ENCODE measurements around the gene CCDC102B. TPM values are rescaled to one million over a fixed set of nuclear protein-coding genes. Genes with fewer than 3 reads are reported as not detected.

CCDC102B gene
- total RNA-seq, 1 donor from 2014 or later, result 4.4 TPM

DNA sequence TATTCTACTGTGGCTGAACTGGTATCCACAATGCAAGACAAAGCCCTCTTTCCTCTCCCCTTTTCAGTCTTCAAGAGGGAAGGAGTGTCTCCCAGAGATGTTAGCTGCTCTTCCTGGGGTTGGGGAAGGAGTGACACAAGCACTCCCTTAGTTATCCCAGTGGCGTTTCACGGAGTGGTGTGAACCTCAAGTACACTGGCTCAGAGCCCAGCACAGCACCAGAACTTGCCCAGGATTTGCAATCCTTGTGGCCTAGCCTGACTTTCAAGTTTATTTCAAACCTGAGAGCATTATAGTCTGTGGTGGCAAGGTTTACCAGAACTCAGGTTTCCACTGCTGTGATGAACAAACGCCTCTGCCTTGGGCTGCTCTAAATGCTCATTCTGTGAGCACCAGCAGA lies 162.5 kb downstream of the CCDC102B start:
- Mint-ChIP-seq H3K4me3 (ENCODE audit: low read depth) (no peak overlapping the region), H3K9me3 (ENCODE audit: low read depth) (peaks cover 10% of the 10 kb centered on the region), H3K4me1 (ENCODE audit: low read depth) (peaks cover 12% of the 10 kb centered on the region), H3K36me3 (ENCODE audit: insufficient read depth) (no peaks in the 10 kb centered on the region), H3K27ac (no peak overlapping the region), H3K27me3 (no peaks in the 10 kb centered on the region)
- no peak for DNase-seq (ENCODE audit: low spot score, unreplicated experiment)
- TF ChIP-seq, protein P1, sequence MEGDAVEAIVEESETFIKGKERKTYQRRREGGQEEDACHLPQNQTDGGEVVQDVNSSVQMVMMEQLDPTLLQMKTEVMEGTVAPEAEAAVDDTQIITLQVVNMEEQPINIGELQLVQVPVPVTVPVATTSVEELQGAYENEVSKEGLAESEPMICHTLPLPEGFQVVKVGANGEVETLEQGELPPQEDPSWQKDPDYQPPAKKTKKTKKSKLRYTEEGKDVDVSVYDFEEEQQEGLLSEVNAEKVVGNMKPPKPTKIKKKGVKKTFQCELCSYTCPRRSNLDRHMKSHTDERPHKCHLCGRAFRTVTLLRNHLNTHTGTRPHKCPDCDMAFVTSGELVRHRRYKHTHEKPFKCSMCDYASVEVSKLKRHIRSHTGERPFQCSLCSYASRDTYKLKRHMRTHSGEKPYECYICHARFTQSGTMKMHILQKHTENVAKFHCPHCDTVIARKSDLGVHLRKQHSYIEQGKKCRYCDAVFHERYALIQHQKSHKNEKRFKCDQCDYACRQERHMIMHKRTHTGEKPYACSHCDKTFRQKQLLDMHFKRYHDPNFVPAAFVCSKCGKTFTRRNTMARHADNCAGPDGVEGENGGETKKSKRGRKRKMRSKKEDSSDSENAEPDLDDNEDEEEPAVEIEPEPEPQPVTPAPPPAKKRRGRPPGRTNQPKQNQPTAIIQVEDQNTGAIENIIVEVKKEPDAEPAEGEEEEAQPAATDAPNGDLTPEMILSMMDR (IDR thresholded peaks at IDR 0.05; ENCODE audit: unreplicated experiment), result no peak

DNA sequence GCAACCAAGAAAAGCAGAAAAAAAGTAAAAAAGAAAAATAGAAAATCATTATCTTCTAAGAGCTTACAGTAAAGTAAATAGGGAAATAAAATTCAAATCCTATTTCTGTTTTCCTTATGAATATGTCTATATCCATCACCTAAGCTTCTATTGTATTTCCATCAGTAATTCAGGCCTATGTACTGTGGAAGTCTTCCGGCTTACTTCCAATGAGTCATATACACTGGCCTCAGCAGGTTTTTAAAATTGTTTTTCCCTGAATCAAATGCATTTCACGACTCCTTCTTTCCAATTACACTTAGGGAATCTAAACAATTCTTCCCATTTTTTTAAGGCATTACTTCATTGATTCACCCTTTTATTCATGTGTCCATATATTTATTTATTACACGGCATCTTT lies 164.7 kb downstream of the CCDC102B start:
- no peaks in the 10 kb centered on the region for H3K27me3 Mint-ChIP-seq
- no peak overlapping the region for H3K4me3 Mint-ChIP-seq (ENCODE audit: low read depth)
- peaks cover 10% of the 10 kb centered on the region for H3K4me1 Mint-ChIP-seq (ENCODE audit: low read depth)
- H3K36me3 Mint-ChIP-seq (ENCODE audit: insufficient read depth), result no peaks in the 10 kb centered on the region
- H3K9me3 Mint-ChIP-seq (ENCODE audit: low read depth), result peaks cover 3% of the 10 kb centered on the region
- no peak for DNase-seq (ENCODE audit: low spot score, unreplicated experiment)
- no peak overlapping the region for H3K27ac Mint-ChIP-seq
- TF ChIP-seq, protein P1 (IDR thresholded peaks at IDR 0.05; ENCODE audit: unreplicated experiment), result no peak

DNA sequence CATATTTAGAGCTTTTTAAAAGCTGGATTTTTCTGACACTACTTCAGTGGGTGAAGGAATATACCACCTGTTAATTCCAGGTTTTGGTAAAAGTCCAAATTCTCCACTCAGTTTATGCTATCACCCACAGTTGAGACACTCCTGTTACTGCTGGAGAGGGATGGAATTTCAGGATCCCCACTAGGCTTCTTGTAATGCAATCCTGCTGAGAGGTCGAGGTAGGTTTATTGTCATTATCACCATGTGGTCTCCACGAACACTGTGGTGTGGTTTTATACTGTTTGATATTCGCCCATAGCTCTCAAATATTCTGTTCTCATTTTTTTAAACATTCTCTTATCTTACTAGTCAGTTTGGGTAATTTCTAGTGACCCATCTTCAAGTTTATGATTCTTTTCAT lies 167.9 kb downstream of the CCDC102B start:
- Mint-ChIP-seq H3K9me3 (ENCODE audit: low read depth) (no peaks in the 10 kb centered on the region), H3K27me3 (no peaks in the 10 kb centered on the region), H3K27ac (no peak overlapping the region), H3K36me3 (ENCODE audit: insufficient read depth) (no peaks in the 10 kb centered on the region), H3K4me3 (ENCODE audit: low read depth) (no peak overlapping the region), H3K4me1 (ENCODE audit: low read depth) (no peaks in the 10 kb centered on the region)
- TF ChIP-seq, protein P1 (IDR thresholded peaks at IDR 0.05; ENCODE audit: unreplicated experiment), result no peak
- DNase-seq (ENCODE audit: low spot score, unreplicated experiment), result no peak

DNA sequence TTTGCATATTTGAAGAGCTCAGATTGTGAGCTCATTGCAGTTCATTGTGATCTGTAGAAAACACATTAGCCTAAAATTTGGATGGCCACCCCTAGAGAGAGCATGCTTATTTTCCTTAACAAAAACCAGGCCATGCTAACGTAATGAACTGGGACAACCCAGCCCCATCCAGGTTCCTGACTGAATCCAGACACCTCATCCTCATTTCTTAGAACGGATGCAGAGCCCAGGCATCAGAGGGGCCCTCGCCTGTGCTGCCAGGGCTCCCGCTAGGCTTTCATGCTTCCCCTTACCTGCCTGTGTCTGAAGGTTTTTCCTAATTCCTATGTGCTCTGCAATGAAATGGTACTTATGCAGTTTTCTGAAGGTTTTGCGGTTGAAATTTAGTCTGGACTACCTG lies 171.1 kb downstream of the CCDC102B start:
- H3K27ac Mint-ChIP-seq, result no peak overlapping the region
- no peaks in the 10 kb centered on the region for H3K4me1 Mint-ChIP-seq (ENCODE audit: low read depth)
- no peaks in the 10 kb centered on the region for H3K36me3 Mint-ChIP-seq (ENCODE audit: insufficient read depth)
- no peaks in the 10 kb centered on the region for H3K27me3 Mint-ChIP-seq
- TF ChIP-seq, protein P1 (IDR thresholded peaks at IDR 0.05; ENCODE audit: unreplicated experiment), result no peak
- H3K9me3 Mint-ChIP-seq (ENCODE audit: low read depth), result no peaks in the 10 kb centered on the region
- H3K4me3 Mint-ChIP-seq (ENCODE audit: low read depth), result no peak overlapping the region
- DNase-seq (ENCODE audit: low spot score, unreplicated experiment), result no peak

DNA sequence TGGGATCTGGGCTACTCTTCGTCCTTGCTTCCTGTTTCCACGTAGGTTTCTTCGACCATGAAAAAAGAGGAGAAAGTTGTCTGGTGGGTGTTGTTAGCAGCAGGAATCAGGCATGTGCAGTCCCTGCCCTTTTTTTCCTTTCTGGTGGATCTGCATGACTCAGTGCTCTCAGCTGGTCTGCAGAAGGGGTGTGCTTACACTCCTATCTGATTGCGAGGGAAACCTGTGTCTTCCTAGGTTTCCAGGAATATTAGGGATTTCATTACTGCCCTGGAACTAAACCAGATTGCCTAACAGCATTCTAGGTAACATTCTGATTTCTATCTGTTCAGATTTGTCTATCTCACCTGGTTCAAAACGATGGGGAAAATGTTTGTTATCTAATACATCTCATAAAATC lies 174.3 kb downstream of the CCDC102B start:
- DNase-seq (ENCODE audit: low spot score, unreplicated experiment), result no peak
- Mint-ChIP-seq H3K4me1 (ENCODE audit: low read depth) (peaks cover 2% of the 10 kb centered on the region), H3K4me3 (ENCODE audit: low read depth) (no peak overlapping the region), H3K27ac (no peak overlapping the region), H3K9me3 (ENCODE audit: low read depth) (no peaks in the 10 kb centered on the region), H3K27me3 (no peaks in the 10 kb centered on the region), H3K36me3 (ENCODE audit: insufficient read depth) (no peaks in the 10 kb centered on the region)
- TF ChIP-seq, protein P1 (IDR thresholded peaks at IDR 0.05; ENCODE audit: unreplicated experiment), result no peak

Measured in progenitor cell of endocrine pancreas (in vitro differentiated cells).